EL (cell line): ENCODE results near the gene MRPS26.
A peak's percentile ranks its signal among the peaks of the same experiment; 100 is the strongest.
"Not testable (repeated sequence)": the region's sequence is repeated elsewhere in the genome, so short reads cannot be mapped to it uniquely, and the experiment has no call there.

Source experiments
- DNase-seq: peaks from one replicate; pipeline ENCODE4 v3.0.0-alpha.2; 2016

Gene MRPS26

GRCh38 chr20:3043322-3043721 lies 2.5 kb upstream of the MRPS26 start, which contains the start of gene GNRH2:
TSS of gene GNRH2 (plus strand) at chr20:3043622. CDS start at chr20:3044415, 793 bp downstream.
- DNase-seq = no peak

GRCh38 chr20:3044336-3044965 lies 1.4 kb upstream of the MRPS26 start:
- DNase-seq = no peak

- DNase-seq = no peak
Observed at GRCh38 chr20:3045042-3045815, 623 bp upstream of the MRPS26 start.

- peak; percentile 24 for DNase-seq
Observed at GRCh38 chr20:3046677-3047462, 1.0 kb downstream of the MRPS26 start.

GRCh38 chr20:3047486-3048419 lies 1.9 kb downstream of the MRPS26 start:
- DNase-seq = no peak

- DNase-seq = no peak
Observed at GRCh38 chr20:3051385-3052019, 5.7 kb downstream of the MRPS26 start.

DNA sequence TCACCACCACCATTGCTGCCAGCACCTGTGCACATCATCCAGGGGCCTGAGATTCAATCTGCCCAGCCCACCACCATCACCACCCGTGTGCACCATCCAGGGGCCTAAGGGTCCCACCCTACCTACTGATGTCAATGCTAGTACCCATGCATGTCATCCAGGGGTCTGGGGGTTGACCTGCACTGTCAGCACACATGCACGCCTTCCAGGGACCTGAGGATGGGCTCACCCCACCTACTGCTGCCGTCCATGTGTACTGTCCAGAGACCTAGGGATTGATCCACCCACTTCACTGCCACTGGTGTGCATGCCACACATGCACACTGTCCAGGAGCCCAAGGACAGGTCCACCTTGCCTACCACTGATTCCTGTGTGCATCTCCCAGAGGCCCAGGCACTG lies 13.6 kb downstream of the MRPS26 start:
- DNase-seq = no peak

DNA sequence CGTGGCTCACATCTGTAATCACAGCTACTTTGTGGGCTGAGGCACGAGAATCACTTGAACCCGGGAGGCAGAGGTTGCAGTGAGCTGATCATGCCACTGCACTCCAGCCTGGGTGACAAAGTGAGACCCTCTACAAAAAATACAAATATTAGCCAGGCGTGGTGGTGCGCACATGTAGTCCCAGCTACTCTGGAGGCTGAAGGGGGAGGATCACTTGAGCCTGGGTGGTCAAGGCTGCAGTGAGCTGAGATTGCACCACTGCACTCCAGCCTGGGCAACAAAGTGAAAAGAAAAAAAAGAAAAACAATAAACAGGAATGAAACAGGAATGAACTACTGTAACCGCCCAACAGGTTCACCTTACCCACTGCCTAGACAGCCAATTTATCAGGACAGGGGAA lies 18.3 kb downstream of the MRPS26 start:
- not testable (repeated sequence) for DNase-seq

DNA sequence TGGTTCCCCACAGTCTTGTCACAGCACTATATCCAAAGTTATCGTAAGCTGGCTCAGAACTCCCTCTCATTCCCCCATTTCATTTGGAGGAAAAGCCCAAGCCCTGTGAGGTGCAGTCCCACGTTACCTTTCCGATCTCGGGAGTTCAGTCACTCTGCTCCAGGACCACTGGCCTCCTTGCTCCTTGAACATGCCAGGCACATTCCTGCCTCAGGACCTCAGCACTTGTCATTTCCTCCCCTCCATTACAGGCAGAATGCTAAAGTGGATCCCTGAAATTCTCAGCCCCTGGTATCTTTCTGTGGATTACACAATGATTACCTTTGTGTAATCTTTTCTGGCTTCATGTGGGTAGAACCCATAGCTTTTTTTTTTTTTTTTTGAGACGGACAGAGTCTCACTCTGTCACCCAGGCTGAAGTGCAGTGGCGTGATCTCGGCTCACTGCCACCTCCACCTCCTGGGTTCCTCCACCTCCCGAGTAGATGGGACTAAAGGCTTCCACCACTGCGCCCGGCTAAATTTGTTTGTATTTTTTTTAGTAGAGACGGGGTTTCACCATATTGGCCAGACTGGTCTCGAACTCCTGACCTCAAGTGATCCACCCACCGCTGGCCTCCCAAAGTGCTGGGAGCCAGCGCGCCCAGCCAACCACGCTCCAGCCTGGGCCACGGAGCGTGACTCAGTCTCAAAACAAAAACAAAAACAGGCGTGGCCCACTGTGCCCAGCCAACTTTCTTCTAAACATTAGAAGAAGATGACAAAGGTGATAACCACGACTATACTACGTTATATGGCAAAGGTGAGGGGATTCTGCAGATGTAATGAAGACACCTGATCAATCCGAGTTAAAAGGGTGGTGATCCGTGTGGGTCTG lies 21.5 kb downstream of the MRPS26 start:
- peak; percentile 24 for DNase-seq

GRCh38 chr20:3068075-3068474 lies 22.2 kb downstream of the MRPS26 start:
- DNase-seq = no peak

DNA sequence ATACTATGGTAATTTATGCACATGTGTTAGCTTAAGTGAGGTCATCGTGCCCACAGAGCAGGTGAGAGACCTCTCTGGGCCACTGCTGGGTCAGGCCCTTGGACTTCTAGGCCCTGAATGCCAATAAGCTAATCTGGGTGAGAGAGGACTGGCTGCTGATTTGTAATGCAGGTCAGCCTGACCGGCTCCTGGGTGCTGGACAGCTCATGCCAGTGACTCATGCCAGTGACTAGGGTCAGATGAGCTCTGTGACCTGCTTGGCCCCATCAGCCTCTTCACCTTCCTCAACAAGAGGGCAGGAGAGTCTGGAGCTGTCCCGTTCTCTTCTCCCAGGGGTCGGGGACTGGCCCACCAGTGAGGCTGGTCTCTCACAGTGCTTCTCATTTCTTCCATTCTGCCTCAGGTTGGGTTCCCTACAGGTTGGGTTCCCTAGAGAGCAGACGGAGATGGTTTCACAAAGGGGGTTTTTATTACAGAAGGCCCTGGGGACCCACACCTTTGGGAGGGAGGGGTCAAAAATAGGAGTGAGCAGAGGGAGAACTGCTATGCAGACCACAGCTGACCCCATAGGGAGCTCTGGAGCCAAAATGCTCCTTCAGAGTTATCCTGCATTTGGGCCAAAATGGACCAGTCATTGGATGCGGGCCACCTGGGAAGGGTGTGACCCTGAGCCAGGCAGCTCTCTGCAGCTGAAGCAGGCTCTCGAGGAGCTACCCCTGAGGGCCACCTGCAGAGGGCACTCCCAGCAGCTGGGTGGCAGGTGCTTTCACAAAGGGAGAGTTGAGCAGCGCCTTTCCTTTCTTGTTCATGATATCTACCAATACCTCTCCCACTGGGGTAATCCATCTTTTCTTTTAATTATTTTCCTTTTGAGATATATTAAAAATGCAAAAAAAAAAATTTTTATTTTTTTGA lies 23.4 kb downstream of the MRPS26 start:
- DNase-seq = peak; percentile 57

DNA sequence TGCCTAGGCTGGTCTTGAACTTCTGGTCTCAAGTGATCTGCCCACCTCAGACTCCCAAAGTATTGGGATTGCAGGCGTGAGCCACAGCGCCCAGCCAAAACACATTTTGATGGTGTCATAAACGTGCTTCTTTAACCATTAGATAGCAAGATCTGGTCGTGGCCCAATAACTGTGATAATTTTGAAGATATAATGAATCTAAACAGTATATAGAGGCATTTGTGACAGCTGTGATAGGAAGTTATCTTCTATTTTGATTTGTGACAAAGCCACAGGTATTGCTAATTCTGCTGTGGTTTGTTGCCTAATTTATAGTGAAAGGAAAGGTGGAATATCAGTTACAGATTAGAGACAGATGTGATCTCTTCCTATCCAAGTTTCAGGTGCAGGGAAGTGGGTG lies 24.9 kb downstream of the MRPS26 start:
- DNase-seq = no peak

DNA sequence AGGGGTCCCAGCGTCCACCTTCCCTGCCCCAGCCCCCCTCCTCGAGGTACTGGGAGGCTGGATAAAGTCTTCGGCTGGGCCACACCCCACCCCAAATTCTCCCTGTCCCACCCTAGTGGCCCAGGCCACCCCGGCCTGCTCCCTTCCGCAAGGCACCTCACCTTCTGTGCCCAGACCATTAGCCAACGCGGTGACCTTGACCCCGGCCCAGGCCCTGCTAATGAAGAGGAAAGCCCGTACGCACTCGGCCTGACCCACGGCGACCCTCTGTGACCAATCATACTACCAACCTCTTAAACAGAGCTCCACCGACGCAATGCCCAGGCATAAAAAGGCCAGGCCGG lies 25.4 kb downstream of the MRPS26 start:
- DNase-seq = no peak

- DNase-seq = no peak
Observed at GRCh38 chr20:3071610-3072529, 26.0 kb downstream of the MRPS26 start, which contains the start of gene OXT. TSS of gene OXT (plus strand) at chr20:3071620. CDS start at chr20:3071656, 36 bp downstream.

GRCh38 chr20:3072530-3073250 lies 26.8 kb downstream of the MRPS26 start:
- DNase-seq = no peak

- DNase-seq = not testable (repeated sequence)
Observed at GRCh38 chr20:3073251-3073643, 27.4 kb downstream of the MRPS26 start.

GRCh38 chr20:3074812-3075211 lies 29.0 kb downstream of the MRPS26 start:
- no peak for DNase-seq

GRCh38 chr20:3075315-3075714 lies 29.5 kb downstream of the MRPS26 start:
- not testable (repeated sequence) for DNase-seq
